Measurements from ENCODE around the gene ELOVL2. TPM values are rescaled to one million over a fixed set of nuclear protein-coding genes. Genes with fewer than 3 reads are reported as not detected.

The ELOVL2 gene
- total RNA-seq, 2 donors from 2014 or later: 2.9 to 3.0 TPM

DNA sequence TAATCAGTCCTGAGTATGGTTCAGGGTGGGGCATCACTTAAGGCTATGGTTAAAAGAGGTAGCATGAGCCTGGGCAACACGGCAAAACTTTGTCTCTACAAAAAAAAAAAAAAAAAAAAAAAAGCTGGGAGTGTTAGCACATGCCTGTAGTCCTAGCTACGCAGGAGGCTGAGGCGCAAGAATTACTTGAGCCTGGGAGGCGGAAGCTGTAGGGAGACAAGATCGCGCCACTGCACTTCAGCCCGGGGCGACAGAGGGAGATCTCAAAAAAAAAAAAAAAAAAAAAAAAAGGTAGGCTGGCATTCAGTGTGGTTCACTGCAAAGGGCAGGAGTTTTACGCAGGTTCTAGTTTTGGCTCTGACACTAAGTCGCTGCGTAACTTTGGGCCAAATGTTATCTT, 15.1 kb downstream of the ELOVL2 start:
- no peaks in the 10 kb centered on the region for H3K9me3 ChIP-seq
- WGBS, 2 donors: 89% methylated on average over 11 of the region's 11 CpGs
- H3K36me3 ChIP-seq (replicated peaks in 1 of 2; ENCODE audit: insufficient read depth in 1 of 2, low read depth in 2 of 2): no peaks in the 10 kb centered on the region
- intact Hi-C loops (cut with DNase I): no loop called here
- TF ChIP-seq POLR2A (IDR thresholded peaks at IDR 0.05): no peak
- TF ChIP-seq, protein P1, sequence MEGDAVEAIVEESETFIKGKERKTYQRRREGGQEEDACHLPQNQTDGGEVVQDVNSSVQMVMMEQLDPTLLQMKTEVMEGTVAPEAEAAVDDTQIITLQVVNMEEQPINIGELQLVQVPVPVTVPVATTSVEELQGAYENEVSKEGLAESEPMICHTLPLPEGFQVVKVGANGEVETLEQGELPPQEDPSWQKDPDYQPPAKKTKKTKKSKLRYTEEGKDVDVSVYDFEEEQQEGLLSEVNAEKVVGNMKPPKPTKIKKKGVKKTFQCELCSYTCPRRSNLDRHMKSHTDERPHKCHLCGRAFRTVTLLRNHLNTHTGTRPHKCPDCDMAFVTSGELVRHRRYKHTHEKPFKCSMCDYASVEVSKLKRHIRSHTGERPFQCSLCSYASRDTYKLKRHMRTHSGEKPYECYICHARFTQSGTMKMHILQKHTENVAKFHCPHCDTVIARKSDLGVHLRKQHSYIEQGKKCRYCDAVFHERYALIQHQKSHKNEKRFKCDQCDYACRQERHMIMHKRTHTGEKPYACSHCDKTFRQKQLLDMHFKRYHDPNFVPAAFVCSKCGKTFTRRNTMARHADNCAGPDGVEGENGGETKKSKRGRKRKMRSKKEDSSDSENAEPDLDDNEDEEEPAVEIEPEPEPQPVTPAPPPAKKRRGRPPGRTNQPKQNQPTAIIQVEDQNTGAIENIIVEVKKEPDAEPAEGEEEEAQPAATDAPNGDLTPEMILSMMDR (IDR thresholded peaks at IDR 0.05): no peak
- DNase-seq: no peak
- H3K4me3 ChIP-seq: no peak overlapping the region
- H3K27ac ChIP-seq: no peak overlapping the region
- H3K27me3 ChIP-seq: no peaks in the 10 kb centered on the region
- H3K4me1 ChIP-seq: no peaks in the 10 kb centered on the region
- ATAC-seq: no peak

DNA sequence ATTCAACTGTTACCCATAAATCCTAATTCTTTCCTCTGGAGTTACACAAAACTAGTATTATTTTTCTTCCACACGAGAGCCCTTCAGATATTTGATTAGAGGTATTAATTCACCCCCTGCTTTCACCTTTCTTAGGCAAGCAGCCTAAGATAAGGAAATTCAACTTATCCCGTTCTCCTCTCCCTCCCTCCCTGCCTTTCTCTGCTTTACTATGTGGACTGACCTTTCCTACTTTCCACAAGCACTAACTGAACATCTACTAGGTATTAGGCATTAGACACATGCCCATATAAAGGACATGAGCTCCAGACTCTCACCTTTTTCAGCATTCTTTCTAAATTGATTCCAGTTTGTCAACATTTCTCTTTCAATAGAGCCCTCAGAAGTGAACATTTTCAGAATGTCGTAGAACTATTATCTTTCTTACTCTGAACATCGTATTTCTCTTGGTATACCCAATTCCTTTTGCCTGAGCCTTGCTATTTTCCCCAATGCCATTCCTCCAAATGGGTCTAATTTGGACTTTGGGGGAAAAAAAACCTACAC, 16.5 kb downstream of the ELOVL2 start:
- 59 to 74% methylated on average over 4 of the region's 4 CpGs for WGBS, 2 donors
- no peak overlapping the region for H3K4me3 ChIP-seq
- TF ChIP-seq, protein P1 (IDR thresholded peaks at IDR 0.05): no peak
- no peak for TF ChIP-seq POLR2A (IDR thresholded peaks at IDR 0.05)
- H3K27ac ChIP-seq: no peak overlapping the region
- H3K27me3 ChIP-seq: no peaks in the 10 kb centered on the region
- no peaks in the 10 kb centered on the region for H3K9me3 ChIP-seq
- DNase-seq (no peak), ATAC-seq (no peak)
- H3K36me3 ChIP-seq (replicated peaks in 1 of 2; ENCODE audit: insufficient read depth in 1 of 2, low read depth in 2 of 2): no peaks in the 10 kb centered on the region
- intact Hi-C loops (cut with DNase I): no loop called here
- H3K4me1 ChIP-seq: no peaks in the 10 kb centered on the region

DNA sequence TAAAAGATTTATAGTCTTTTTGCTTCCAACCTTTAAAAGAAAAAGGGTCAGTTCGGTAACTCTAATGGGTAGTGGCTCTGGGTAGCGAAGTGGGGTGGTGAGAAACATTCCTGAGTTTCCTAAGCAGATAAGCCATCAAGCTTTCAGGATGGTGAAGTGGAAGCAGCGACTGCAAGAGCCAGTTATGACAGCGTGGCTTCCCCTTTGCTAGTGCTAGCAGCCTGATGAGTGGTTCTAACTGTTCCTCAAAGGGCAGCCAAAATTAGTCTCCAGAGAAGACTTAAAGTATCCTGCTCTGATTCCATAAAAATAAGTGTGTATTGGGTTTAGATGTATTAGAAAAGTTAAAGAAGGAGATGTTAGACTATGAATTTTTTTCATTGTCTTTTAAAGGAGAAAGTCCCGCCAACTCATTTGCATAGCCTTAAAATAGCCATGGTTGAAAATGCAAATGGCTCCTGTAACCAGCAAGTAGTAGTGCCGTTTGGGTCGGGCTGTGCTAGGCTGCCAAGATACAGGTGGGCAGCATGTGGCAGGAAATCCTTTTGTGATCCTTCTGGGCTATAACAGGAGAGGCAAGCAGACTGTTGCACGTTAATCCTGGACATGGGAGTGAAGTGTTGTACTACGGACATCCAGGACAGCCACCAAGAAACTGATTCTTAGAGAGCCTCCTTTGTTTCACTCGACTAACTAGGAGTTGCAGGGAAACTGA, 18.0 kb downstream of the ELOVL2 start:
- H3K27me3 ChIP-seq: no peaks in the 10 kb centered on the region
- H3K4me1 ChIP-seq: no peaks in the 10 kb centered on the region
- no peaks in the 10 kb centered on the region for H3K36me3 ChIP-seq (replicated peaks in 1 of 2; ENCODE audit: insufficient read depth in 1 of 2, low read depth in 2 of 2)
- 51 to 62% methylated on average over 10 of the region's 10 CpGs for WGBS, 2 donors
- H3K27ac ChIP-seq: no peak overlapping the region
- TF ChIP-seq, protein P1 (IDR thresholded peaks at IDR 0.05): no peak
- TF ChIP-seq POLR2A (IDR thresholded peaks at IDR 0.05): no peak
- H3K9me3 ChIP-seq: no peaks in the 10 kb centered on the region
- intact Hi-C loops (cut with DNase I): no loop called here
- DNase-seq: no peak
- no peak for ATAC-seq
- H3K4me3 ChIP-seq: no peak overlapping the region

DNA sequence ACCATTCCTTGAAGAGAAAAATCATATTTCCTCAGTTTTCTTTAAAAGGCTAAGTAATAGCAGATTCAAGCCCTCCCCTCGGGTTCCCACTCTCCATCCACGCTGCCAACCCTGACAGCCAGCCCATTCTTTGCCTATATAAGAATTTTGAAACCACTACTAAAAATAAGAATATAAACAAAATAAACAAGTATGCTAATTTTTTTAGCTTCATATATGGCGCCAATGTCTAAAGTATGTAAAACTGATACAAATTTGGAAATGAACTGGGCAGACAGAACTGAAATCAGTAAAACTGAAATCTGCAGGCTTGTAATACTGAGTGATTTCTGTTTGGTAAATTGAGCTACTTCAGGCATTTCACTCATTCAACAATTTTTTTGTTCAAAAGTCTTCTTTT, 19.0 kb downstream of the ELOVL2 start:
- TF ChIP-seq, protein P1 (IDR thresholded peaks at IDR 0.05): no peak
- no peak for TF ChIP-seq POLR2A (IDR thresholded peaks at IDR 0.05)
- intact Hi-C loops (cut with DNase I): no loop called here
- H3K27me3 ChIP-seq: no peaks in the 10 kb centered on the region
- no peak for DNase-seq
- H3K27ac ChIP-seq: no peak overlapping the region
- no peaks in the 10 kb centered on the region for H3K36me3 ChIP-seq (replicated peaks in 1 of 2; ENCODE audit: insufficient read depth in 1 of 2, low read depth in 2 of 2)
- WGBS, 2 donors: 91 to 94% methylated on average over 3 of the region's 3 CpGs
- no peak overlapping the region for H3K4me3 ChIP-seq
- no peaks in the 10 kb centered on the region for H3K4me1 ChIP-seq
- no peak for ATAC-seq
- H3K9me3 ChIP-seq: no peaks in the 10 kb centered on the region

DNA sequence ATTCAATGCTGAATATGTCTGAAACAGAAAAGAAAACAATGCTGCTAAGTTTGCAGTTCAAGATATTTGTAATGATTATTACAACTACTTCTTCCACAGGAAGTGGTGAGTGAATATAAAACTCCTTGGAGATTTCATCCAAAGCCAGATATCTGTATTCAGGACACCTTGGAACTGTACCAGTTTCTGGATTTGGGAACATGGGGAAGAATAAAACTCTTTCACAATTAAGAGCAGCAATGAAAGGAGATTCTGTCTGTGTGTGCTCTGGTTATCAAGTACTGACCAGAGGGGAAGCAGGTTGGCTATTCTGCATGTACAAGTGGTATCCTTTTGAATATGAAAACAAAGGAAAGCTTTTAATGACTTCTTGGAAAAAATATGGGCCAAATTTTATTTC, 21.1 kb downstream of the ELOVL2 start:
- H3K27me3 ChIP-seq: no peaks in the 10 kb centered on the region
- H3K4me1 ChIP-seq: no peaks in the 10 kb centered on the region
- TF ChIP-seq, protein P1 (IDR thresholded peaks at IDR 0.05): no peak
- TF ChIP-seq POLR2A (IDR thresholded peaks at IDR 0.05): no peak

More for the DNA sequence above, 21.1 kb downstream of the ELOVL2 start:
- intact Hi-C loops (cut with DNase I): no loop called here
- Histone ChIP-seq H3K4me3 (no peak overlapping the region), H3K9me3 (no peaks in the 10 kb centered on the region), H3K36me3 (replicated peaks in 1 of 2; ENCODE audit: insufficient read depth in 1 of 2, low read depth in 2 of 2) (no peaks in the 10 kb centered on the region), H3K27ac (no peak overlapping the region)
- no peak for DNase-seq
- peak; percentile 15 for ATAC-seq

Measured in body of pancreas (tissue), 4 donors.